Measurements from ENCODE around the gene RSPH6A. TPM values are rescaled to one million over a fixed set of nuclear protein-coding genes. Genes with fewer than 3 reads are reported as not detected.

Gene RSPH6A
- total RNA-seq, 2 donors from 2014 or later: 0.12 TPM; not detected in 1

- Histone ChIP-seq H3K27ac (no peak overlapping the region), H3K27me3 (no peaks in the 10 kb centered on the region), H3K36me3 (peaks cover 25% of the 10 kb centered on the region), H3K9me3 (no peaks in the 10 kb centered on the region), H3K4me3 (no peak overlapping the region), H3K4me1 (no peaks in the 10 kb centered on the region), H3K9ac (ENCODE audit: low read depth in 2 of 2, low read length in 2 of 2) (no peak overlapping the region)
- TF ChIP-seq, protein P1, sequence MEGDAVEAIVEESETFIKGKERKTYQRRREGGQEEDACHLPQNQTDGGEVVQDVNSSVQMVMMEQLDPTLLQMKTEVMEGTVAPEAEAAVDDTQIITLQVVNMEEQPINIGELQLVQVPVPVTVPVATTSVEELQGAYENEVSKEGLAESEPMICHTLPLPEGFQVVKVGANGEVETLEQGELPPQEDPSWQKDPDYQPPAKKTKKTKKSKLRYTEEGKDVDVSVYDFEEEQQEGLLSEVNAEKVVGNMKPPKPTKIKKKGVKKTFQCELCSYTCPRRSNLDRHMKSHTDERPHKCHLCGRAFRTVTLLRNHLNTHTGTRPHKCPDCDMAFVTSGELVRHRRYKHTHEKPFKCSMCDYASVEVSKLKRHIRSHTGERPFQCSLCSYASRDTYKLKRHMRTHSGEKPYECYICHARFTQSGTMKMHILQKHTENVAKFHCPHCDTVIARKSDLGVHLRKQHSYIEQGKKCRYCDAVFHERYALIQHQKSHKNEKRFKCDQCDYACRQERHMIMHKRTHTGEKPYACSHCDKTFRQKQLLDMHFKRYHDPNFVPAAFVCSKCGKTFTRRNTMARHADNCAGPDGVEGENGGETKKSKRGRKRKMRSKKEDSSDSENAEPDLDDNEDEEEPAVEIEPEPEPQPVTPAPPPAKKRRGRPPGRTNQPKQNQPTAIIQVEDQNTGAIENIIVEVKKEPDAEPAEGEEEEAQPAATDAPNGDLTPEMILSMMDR (IDR thresholded peaks at IDR 0.05): no peak
- intact Hi-C loops (cut with DNase I): no loop called here
- DNase-seq: no peak
Observed at GRCh38 chr19:45852145-45852750, 37.1 kb upstream of the RSPH6A start.

DNA sequence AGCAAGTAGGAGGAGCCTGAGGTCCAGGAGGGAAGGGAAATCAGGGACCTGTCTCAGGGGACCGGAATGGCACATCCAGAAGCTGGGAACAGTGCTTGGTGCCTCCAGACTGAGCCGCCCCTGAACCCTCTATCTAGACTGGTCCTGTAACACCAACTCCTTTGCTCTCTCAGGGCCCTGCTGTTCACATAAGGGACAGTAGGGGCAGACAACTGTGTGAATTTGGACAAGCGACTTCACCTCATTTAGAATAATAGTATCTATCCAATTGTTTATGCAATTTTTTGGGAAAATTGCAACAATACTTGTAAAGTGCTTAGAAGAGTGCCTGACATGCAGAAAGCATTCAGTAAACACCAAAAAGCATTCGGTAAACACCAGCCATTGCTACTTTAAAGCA is 33.8 kb upstream of the RSPH6A start:
- no peak overlapping the region for H3K9ac ChIP-seq (ENCODE audit: low read depth in 2 of 2, low read length in 2 of 2)
- H3K9me3 ChIP-seq: no peaks in the 10 kb centered on the region
- H3K4me1 ChIP-seq: no peaks in the 10 kb centered on the region
- H3K27ac ChIP-seq: no peak overlapping the region
- no peak overlapping the region for H3K4me3 ChIP-seq
- intact Hi-C loops (cut with DNase I): no loop called here
- H3K36me3 ChIP-seq: peaks cover 25% of the 10 kb centered on the region
- DNase-seq: no peak
- no peaks in the 10 kb centered on the region for H3K27me3 ChIP-seq
- TF ChIP-seq, protein P1 (IDR thresholded peaks at IDR 0.05): no peak

DNA sequence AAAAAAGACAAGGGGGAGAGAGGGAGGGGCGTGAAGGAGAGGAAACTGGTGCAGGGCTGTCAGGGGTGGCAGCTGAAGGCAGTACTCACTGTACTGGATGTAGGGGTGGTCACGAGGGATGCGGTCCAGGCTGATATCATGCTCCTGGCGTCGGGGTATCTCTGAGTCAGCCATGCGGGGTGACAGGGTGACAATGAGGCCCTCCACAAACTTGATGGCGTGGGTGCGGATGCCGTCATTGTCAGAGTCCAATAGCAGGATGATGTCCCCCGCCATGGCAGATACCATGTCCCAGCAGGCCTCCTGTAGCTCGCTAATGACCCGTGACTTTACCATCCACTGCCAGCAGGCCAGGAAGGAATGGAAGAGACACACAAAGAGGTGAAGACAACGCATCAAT is 32.6 kb upstream of the RSPH6A start:
- Histone ChIP-seq H3K9me3 (no peaks in the 10 kb centered on the region), H3K27ac (no peak overlapping the region), H3K36me3 (peaks cover 25% of the 10 kb centered on the region), H3K4me1 (no peaks in the 10 kb centered on the region), H3K9ac (ENCODE audit: low read depth in 2 of 2, low read length in 2 of 2) (no peak overlapping the region), H3K4me3 (no peak overlapping the region), H3K27me3 (no peaks in the 10 kb centered on the region)
- intact Hi-C loops (cut with DNase I): no loop called here
- DNase-seq: no peak
- TF ChIP-seq, protein P1 (IDR thresholded peaks at IDR 0.05): no peak

- Histone ChIP-seq H3K4me1 (no peaks in the 10 kb centered on the region), H3K36me3 (peaks cover 9% of the 10 kb centered on the region), H3K9me3 (no peaks in the 10 kb centered on the region), H3K27me3 (no peaks in the 10 kb centered on the region), H3K27ac (no peak overlapping the region), H3K4me3 (no peak overlapping the region), H3K9ac (ENCODE audit: low read depth in 2 of 2, low read length in 2 of 2) (no peak overlapping the region)
- no peak for DNase-seq
- TF ChIP-seq, protein P1 (IDR thresholded peaks at IDR 0.05): no peak
- intact Hi-C loops (cut with DNase I): no loop called here
Observed at GRCh38 chr19:45842198-45842597, 27.1 kb upstream of the RSPH6A start.

DNA sequence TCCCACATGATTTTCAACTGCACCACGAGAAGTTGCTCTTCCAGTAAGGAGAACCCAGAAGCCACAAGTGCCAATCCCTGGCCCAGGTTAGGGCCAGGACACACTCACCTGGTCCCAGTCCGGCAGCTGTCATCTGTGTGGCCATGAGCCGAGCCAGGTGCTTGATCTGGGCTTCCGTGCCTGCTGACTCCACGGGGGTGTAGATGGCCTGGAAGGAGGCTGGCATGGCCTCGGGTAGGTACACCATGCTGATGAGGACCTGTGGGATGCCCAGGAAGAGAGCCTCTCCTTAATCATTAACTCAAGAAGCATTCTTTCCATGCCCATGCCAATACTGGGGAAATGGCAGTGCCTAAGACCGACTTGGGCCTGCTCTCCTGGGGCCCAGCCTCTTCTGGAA is 19.9 kb upstream of the RSPH6A start:
- no peak overlapping the region for H3K27ac ChIP-seq
- peaks cover 33% of the 10 kb centered on the region for H3K36me3 ChIP-seq
- H3K9ac ChIP-seq (ENCODE audit: low read depth in 2 of 2, low read length in 2 of 2): no peak overlapping the region
- H3K4me1 ChIP-seq: no peaks in the 10 kb centered on the region
- no peaks in the 10 kb centered on the region for H3K27me3 ChIP-seq
- intact Hi-C loops (cut with DNase I): no loop called here
- H3K9me3 ChIP-seq: no peaks in the 10 kb centered on the region
- no peak for DNase-seq
- H3K4me3 ChIP-seq: no peak overlapping the region
- TF ChIP-seq, protein P1 (IDR thresholded peaks at IDR 0.05): no peak

Data from colonic mucosa (tissue), 4 donors.